ENCODE results near the gene MRAP.

Gene MRAP

DNA sequence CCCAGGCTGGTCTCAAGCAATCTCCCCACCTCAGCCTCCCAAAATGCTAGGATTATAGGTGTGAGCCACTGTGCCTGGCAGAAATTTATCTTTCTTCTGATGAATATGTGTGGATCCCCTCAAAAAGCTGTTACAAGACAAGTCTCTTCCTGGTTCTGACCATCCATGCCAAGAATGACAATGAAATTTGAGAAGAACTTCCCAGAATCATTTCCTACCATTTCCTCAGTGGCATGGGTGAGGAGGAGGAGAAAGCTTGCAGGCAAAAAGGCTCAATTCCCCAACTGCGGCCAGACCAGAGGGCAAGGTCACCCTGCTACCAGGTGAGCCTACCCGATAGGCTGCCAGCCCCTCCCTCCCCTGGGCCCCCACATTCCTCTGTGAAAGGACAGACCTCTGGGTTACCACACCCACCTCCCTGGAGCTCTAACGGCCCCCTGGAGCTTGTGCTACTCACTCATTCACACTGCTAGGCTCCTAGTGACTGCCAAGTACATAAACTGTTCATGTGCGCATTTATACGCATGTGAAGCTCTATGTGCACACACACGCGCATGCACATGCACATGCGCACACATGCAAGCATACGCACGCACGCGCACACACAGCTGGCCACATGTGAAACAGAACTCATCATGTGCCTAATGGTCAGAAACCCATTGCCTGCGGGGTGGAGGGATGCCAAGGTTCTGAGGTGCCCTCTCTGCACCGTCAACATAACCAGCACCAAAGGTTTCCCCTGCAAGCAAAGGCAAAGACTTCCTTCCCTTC lies 17.0 kb downstream of the MRAP start:
- H3K4me3 ChIP-seq (ENCODE audit: low read depth, low read length) = no peak overlapping the region
- TF ChIP-seq, protein P1, sequence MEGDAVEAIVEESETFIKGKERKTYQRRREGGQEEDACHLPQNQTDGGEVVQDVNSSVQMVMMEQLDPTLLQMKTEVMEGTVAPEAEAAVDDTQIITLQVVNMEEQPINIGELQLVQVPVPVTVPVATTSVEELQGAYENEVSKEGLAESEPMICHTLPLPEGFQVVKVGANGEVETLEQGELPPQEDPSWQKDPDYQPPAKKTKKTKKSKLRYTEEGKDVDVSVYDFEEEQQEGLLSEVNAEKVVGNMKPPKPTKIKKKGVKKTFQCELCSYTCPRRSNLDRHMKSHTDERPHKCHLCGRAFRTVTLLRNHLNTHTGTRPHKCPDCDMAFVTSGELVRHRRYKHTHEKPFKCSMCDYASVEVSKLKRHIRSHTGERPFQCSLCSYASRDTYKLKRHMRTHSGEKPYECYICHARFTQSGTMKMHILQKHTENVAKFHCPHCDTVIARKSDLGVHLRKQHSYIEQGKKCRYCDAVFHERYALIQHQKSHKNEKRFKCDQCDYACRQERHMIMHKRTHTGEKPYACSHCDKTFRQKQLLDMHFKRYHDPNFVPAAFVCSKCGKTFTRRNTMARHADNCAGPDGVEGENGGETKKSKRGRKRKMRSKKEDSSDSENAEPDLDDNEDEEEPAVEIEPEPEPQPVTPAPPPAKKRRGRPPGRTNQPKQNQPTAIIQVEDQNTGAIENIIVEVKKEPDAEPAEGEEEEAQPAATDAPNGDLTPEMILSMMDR (IDR thresholded peaks at IDR 0.05; ENCODE audit: borderline replicate concordance, insufficient read depth, low read depth, low read length) = no peak

DNA sequence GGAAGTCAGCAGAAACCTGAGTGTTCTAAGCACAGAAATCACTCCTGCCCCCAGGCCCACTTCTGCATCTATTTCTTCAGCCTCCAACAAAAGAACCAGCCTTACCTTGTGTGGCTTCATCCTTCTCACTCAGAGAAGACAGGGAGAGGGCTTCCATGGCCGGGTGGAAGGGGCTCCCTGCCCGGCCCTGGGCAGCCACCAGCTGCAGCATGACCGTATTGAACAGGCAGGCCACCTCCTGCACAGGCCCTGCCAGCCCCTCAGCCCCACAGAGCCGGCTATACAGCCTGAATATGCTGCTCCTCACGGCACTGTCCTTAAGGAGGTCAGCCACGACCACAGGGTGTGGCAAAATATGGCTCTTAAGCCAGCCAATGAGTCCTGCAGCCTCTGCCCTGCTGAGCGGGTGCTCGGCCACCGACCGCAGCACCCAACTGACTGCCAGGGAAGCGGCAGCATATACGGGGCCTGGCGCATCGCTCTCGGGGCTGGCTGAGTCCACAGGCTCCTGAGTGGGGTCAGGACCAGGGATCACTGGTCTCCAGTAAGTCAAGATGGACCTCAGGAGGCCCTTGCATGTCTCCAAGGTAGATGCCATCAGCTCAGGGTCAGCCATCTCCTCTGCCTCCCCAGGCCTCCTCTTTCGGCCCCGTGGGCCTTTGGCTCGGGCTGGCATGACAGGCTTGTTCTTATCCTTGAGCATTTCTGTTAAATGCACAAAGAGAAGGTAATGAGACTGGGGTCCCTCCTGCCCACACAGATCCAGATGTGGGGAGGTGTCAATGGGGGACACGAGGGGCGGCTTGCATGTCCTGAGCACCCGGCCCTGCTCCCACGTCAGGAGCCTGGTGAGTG lies 17.9 kb downstream of the MRAP start:
- TF ChIP-seq, protein P1 (IDR thresholded peaks at IDR 0.05; ENCODE audit: borderline replicate concordance, insufficient read depth, low read depth, low read length) = no peak

DNA sequence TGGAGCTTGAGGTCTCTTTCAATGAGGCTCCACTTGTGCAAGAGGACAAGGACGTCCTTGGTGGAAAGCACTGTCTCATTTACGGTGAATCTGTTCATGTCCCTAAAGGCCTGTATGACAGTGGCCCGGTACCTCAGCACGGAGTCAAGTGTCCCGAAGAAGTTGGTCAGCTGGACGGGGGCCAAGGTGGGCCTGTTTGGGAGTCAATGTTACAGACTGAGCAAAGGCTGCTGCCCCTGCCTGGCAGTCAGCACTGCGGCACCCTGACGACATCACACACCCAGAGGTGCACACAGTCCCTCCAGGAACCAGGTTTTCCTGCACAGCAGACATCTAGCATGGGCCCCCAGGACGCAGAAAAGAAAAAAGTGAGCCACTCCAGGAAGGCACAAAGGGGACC lies 19.1 kb downstream of the MRAP start:
- TF ChIP-seq, protein P1 (IDR thresholded peaks at IDR 0.05; ENCODE audit: borderline replicate concordance, insufficient read depth, low read depth, low read length) = no peak
- H3K4me3 ChIP-seq (ENCODE audit: low read depth, low read length) = no peak overlapping the region

More for the DNA sequence above, 17.9 kb downstream of the MRAP start:
- H3K4me3 ChIP-seq (ENCODE audit: low read depth, low read length) = no peak overlapping the region

DNA sequence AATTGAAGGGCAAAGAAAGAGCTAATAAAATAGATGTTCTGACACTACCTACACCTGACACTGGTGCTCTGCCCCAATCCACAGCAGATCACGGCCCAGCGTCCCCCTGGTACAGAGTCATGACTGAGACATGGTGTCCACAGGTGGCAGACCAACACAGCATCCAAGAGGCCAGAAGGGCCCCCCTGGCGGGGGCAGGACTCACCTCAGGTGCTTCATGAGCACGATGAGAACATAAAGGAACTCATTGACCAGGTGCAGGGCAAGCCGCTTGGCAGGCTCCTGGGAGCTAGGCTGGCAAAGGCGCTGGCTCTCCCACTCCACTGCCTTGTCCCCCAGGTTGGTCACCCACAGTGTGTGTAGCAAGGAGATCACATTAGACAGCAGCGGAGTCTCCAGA lies 20.4 kb downstream of the MRAP start:
- H3K4me3 ChIP-seq (ENCODE audit: low read depth, low read length) = no peak overlapping the region
- TF ChIP-seq, protein P1 (IDR thresholded peaks at IDR 0.05; ENCODE audit: borderline replicate concordance, insufficient read depth, low read depth, low read length) = no peak

DNA sequence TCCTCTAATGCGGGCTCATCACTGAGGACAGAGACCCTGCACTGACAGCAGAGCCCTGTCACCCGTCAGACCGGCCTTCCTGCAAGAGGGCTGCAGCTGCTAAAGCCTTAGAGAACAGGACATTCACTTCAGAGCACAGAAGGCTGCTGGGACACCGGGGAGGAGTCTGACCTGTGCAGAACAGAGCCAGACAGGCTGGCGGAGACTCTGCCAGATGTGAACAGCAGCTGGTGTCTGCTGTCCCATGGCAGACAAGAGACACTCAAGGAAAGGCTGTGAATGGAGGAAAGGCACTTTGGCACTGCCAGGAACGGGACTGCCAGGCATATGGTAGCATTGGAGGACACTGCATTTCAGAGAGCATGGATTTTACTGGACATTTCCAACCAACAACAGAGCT lies 21.4 kb downstream of the MRAP start:
- no peak overlapping the region for H3K4me3 ChIP-seq (ENCODE audit: low read depth, low read length)
- TF ChIP-seq, protein P1 (IDR thresholded peaks at IDR 0.05; ENCODE audit: borderline replicate concordance, insufficient read depth, low read depth, low read length) = no peak

DNA sequence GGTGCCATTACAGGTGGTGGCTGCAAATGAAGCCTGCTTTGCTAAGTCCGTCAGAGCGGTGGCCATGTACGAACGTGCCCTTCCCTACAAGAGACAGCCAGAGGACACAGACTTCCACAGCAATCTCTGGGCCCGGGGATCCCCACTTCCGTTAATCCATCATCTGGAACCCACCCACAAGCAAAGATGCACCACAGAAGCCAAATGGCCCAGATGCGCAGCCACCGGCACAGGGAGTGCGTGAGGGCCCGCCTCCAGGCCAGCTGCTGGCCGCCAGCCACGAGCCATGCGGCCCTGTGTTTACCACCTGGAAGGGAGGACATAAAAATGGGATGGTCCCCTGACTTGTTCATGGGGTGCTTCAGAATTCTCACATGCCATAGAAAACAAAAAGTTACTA lies 22.1 kb downstream of the MRAP start:
- H3K4me3 ChIP-seq (ENCODE audit: low read depth, low read length) = no peak overlapping the region
- TF ChIP-seq, protein P1 (IDR thresholded peaks at IDR 0.05; ENCODE audit: borderline replicate concordance, insufficient read depth, low read depth, low read length) = no peak
